HK-2 (cell line): ENCODE data around the gene TM4SF4.
"Not testable (repeated sequence)": the region's sequence is repeated elsewhere in the genome, so short reads cannot be mapped to it uniquely, and the experiment has no call there.

Experiments
- DNase-seq: peaks from one replicate; pipeline ENCODE4 v3.0.0-alpha.2; 2018; ENCODE audit not compliant: unreplicated experiment

The TM4SF4 gene

GRCh38 chr3:149474250-149474817 lies at the start of gene TM4SF4:
TSS of gene TM4SF4 (plus strand) at chr3:149474697. CDS start at chr3:149474878, 181 bp downstream.
- DNase-seq: no peak

- no peak for DNase-seq
These were observed 49.6 kb upstream of the TM4SF4 start for GRCh38 chr3:149424918-149425317.

GRCh38 chr3:149426325-149426724 lies 48.2 kb upstream of the TM4SF4 start:
- DNase-seq: no peak

- no peak for DNase-seq
These were observed 46.4 kb upstream of the TM4SF4 start for GRCh38 chr3:149428087-149428486.

GRCh38 chr3:149430216-149430615 lies 44.3 kb upstream of the TM4SF4 start:
- DNase-seq: no peak

- DNase-seq: no peak
These were observed 42.3 kb upstream of the TM4SF4 start for GRCh38 chr3:149432149-149432548.

- DNase-seq: no peak
These were observed 38.3 kb upstream of the TM4SF4 start for GRCh38 chr3:149435996-149436885.

GRCh38 chr3:149437286-149437685 lies 37.2 kb upstream of the TM4SF4 start:
- no peak for DNase-seq

- DNase-seq: no peak
These were observed 36.8 kb upstream of the TM4SF4 start for GRCh38 chr3:149437710-149438109.

- DNase-seq: no peak
These were observed 35.5 kb upstream of the TM4SF4 start for GRCh38 chr3:149438981-149439380.

GRCh38 chr3:149441642-149442041 lies 32.9 kb upstream of the TM4SF4 start:
- DNase-seq: no peak

GRCh38 chr3:149442043-149442442 lies 32.5 kb upstream of the TM4SF4 start:
- no peak for DNase-seq

- DNase-seq: no peak
These were observed 31.5 kb upstream of the TM4SF4 start for GRCh38 chr3:149442851-149443544.

- no peak for DNase-seq
These were observed 31.0 kb upstream of the TM4SF4 start for GRCh38 chr3:149443545-149443912.

GRCh38 chr3:149444867-149445266 lies 29.6 kb upstream of the TM4SF4 start:
- DNase-seq: not testable (repeated sequence)

- DNase-seq: no peak
These were observed 26.1 kb upstream of the TM4SF4 start for GRCh38 chr3:149448331-149448831.

- DNase-seq: no peak
These were observed 25.3 kb upstream of the TM4SF4 start for GRCh38 chr3:149449182-149449581.

GRCh38 chr3:149449799-149450198 lies 24.7 kb upstream of the TM4SF4 start:
- no peak for DNase-seq

- DNase-seq: no peak
These were observed 24.2 kb upstream of the TM4SF4 start for GRCh38 chr3:149450281-149450680.

- DNase-seq: no peak
These were observed 22.5 kb upstream of the TM4SF4 start for GRCh38 chr3:149452036-149452435.

- DNase-seq: no peak
These were observed 21.2 kb upstream of the TM4SF4 start for GRCh38 chr3:149453140-149453805.

GRCh38 chr3:149454746-149455145 lies 19.8 kb upstream of the TM4SF4 start:
- no peak for DNase-seq
